Activated CD8-positive, alpha-beta memory T cell treated with anti-CD3 and anti-CD28 coated beads for 4 hours (primary cell): ENCODE results near the gene CTSL.

Source experiments
- DNase-seq, 2 donors: peaks; one replicate each; pipeline ENCODE4 v3.0.0-alpha.2; 2020; ENCODE audit warnings: low read depth in 2 of 2

Gene CTSL

GRCh38 chr9:87701491-87701890, 24.4 kb upstream of the CTSL start:
- DNase-seq, result no peak

GRCh38 chr9:87701931-87702421, 23.9 kb upstream of the CTSL start:
- DNase-seq, result no peak

GRCh38 chr9:87702921-87703320, 23.0 kb upstream of the CTSL start:
- no peak for DNase-seq

GRCh38 chr9:87703636-87704276, 22.2 kb upstream of the CTSL start:
- DNase-seq, result no peak

GRCh38 chr9:87704342-87704741, 21.6 kb upstream of the CTSL start:
- DNase-seq, result no peak

GRCh38 chr9:87706066-87706739, 19.7 kb upstream of the CTSL start:
- no peak for DNase-seq

- DNase-seq, result no peak
Observed at GRCh38 chr9:87707805-87708506, 18.0 kb upstream of the CTSL start.

- no peak for DNase-seq
Observed at GRCh38 chr9:87708546-87708945, 17.4 kb upstream of the CTSL start.

- DNase-seq, result no peak
Observed at GRCh38 chr9:87708986-87709728, 16.8 kb upstream of the CTSL start.

- DNase-seq, result no peak
Observed at GRCh38 chr9:87710443-87710842, 15.5 kb upstream of the CTSL start.

GRCh38 chr9:87711857-87712800, 13.8 kb upstream of the CTSL start:
- no peak for DNase-seq

- no peak for DNase-seq
Observed at GRCh38 chr9:87712801-87713277, 13.1 kb upstream of the CTSL start.

GRCh38 chr9:87713278-87713987, 12.5 kb upstream of the CTSL start:
- DNase-seq, result no peak

GRCh38 chr9:87713988-87714330, 12.0 kb upstream of the CTSL start:
- DNase-seq, result no peak

- DNase-seq, result no peak
Observed at GRCh38 chr9:87714819-87715218, 11.1 kb upstream of the CTSL start.

- no peak for DNase-seq
Observed at GRCh38 chr9:87716141-87716540, 9.8 kb upstream of the CTSL start.

- no peak for DNase-seq
Observed at GRCh38 chr9:87717456-87717855, 8.5 kb upstream of the CTSL start.

GRCh38 chr9:87718231-87718630, 7.7 kb upstream of the CTSL start:
- DNase-seq, result no peak

- DNase-seq, result no peak
Observed at GRCh38 chr9:87718852-87719612, 6.9 kb upstream of the CTSL start.

- no peak for DNase-seq
Observed at GRCh38 chr9:87720173-87720572, 5.7 kb upstream of the CTSL start.
